Measurements from ENCODE around the gene CD8A. TPM values are rescaled to one million over a fixed set of nuclear protein-coding genes. Genes with fewer than 3 reads are reported as not detected.

The CD8A gene
- polyA plus RNA-seq, 1 of the 3 experiments (the other 2 are of a cell fraction) = 0.05 TPM

GRCh38 chr2:86770816-86771301 is 19.9 kb downstream of the CD8A start:
- Histone ChIP-seq H3K4me3 (ENCODE audit: low read depth in 2 of 2, low read length in 1 of 2) (no peak overlapping the region), H3K9me2 (no peaks in the 10 kb centered on the region), H3K79me2 (ENCODE audit: insufficient read depth) (no peaks in the 10 kb centered on the region), H3K36me3 (replicated peaks in 1 of 2; ENCODE audit: control insufficient read depth in 1 of 2, insufficient read depth in 2 of 2, low read length in 1 of 2) (peaks cover 13 to 49% of the 10 kb centered on the region in 2 experiments), H3K4me2 (no peak overlapping the region), H3K9me3 (no peaks in the 10 kb centered on the region), H3F3A (replicated peaks; ENCODE audit: insufficient read depth) (no peaks in the 10 kb centered on the region), H3K4me1 (ENCODE audit: control insufficient read depth in 1 of 2, insufficient read depth in 2 of 2, low read depth in 1 of 2, low read length in 1 of 2) (peaks cover 0 to 3% of the 10 kb centered on the region in 2 experiments; a peak in 1 of 4 replicates), H3K9ac (no peak overlapping the region), H2AFZ (ENCODE audit: low read depth) (no peak overlapping the region), H4K20me1 (ENCODE audit: insufficient read depth) (no peaks in the 10 kb centered on the region), H3K27ac (ENCODE audit: low read depth in 2 of 2, low read length in 1 of 2) (no peak overlapping the region), H3K27me3 (ENCODE audit: insufficient read depth) (no peaks in the 10 kb centered on the region)
- WGBS (ENCODE audit: low lambda C conversion rate) = 89% methylated on average over 6 of the region's 6 CpGs
- CTCF ChIA-PET = interaction anchor here (1.3 kb wide), 1 partner anchor 10 kb away, joined by 4 read pairs; no protein-coding TSS in a partner anchor
- POLR2A ChIA-PET = no interaction called here
- no peak for DNase-seq
- TF ChIP-seq EP300 (IDR thresholded peaks at IDR 0.05; ENCODE audit: borderline replicate concordance in 1 of 2, low read depth in 1 of 2, low read length in 1 of 2) (no peak), MAX (IDR thresholded peaks at IDR 0.05; ENCODE audit: low read depth) (no peak)

DNA sequence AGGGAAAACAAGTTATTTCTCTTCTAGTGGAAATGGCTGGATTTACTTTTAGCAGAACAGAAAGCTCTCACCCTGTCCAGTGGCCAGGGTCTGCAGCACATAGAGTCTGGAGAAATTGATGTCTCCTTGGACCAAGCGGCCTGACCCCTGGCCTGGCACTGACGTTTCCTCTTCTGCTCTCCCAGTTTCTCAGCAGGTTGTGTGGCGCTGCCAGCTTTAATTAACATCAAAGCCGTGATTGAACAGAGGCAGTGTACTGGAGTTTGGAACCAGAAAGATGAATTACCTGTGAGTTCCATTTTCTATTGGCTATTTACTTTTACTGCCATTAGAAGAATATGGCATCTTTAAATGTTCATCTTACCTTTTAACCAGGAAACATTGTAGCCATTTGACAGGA is 20.9 kb downstream of the CD8A start:
- no peaks in the 10 kb centered on the region for H3F3A ChIP-seq (replicated peaks; ENCODE audit: insufficient read depth)
- H2AFZ ChIP-seq (ENCODE audit: low read depth) = no peak overlapping the region
- no peak overlapping the region for H3K4me2 ChIP-seq
- DNase-seq = no peak
- H4K20me1 ChIP-seq (ENCODE audit: insufficient read depth) = no peaks in the 10 kb centered on the region
- no peak overlapping the region for H3K4me3 ChIP-seq (ENCODE audit: low read depth in 2 of 2, low read length in 1 of 2)
- H3K9me2 ChIP-seq = no peaks in the 10 kb centered on the region
- H3K79me2 ChIP-seq (ENCODE audit: insufficient read depth) = no peaks in the 10 kb centered on the region
- H3K36me3 ChIP-seq (replicated peaks in 1 of 2; ENCODE audit: control insufficient read depth in 1 of 2, insufficient read depth in 2 of 2, low read length in 1 of 2) = peaks cover 22 to 46% of the 10 kb centered on the region in 2 experiments
- no peaks in the 10 kb centered on the region for H3K27me3 ChIP-seq (ENCODE audit: insufficient read depth)
- no peaks in the 10 kb centered on the region for H3K9me3 ChIP-seq
- ChIA-PET CTCF (no interaction called here), POLR2A (no interaction called here)
- H3K9ac ChIP-seq = no peak overlapping the region
- WGBS (ENCODE audit: low lambda C conversion rate) = 94% methylated on average over 4 of the region's 4 CpGs
- H3K27ac ChIP-seq (ENCODE audit: low read depth in 2 of 2, low read length in 1 of 2) = no peak overlapping the region
- peaks cover 0 to 3% of the 10 kb centered on the region in 2 experiments; a peak in 1 of 4 replicates for H3K4me1 ChIP-seq (ENCODE audit: control insufficient read depth in 1 of 2, insufficient read depth in 2 of 2, low read depth in 1 of 2, low read length in 1 of 2)
- no peak for TF ChIP-seq RXRA (IDR thresholded peaks at IDR 0.05; ENCODE audit: borderline replicate concordance, low read depth)
- TF ChIP-seq RFX5 (IDR thresholded peaks at IDR 0.05; ENCODE audit: low read length) = no peak
- no peak for TF ChIP-seq EZH2phosphoT487 (IDR thresholded peaks at IDR 0.05; ENCODE audit: borderline replicate concordance, low read depth)
- no peak for TF ChIP-seq EP300 (IDR thresholded peaks at IDR 0.05; ENCODE audit: borderline replicate concordance in 1 of 2, low read depth in 1 of 2, low read length in 1 of 2)
- TF ChIP-seq RCOR1 (IDR thresholded peaks at IDR 0.05; ENCODE audit: low read length) = no peak
- no peak for TF ChIP-seq REST (IDR thresholded peaks at IDR 0.05; ENCODE audit: low read depth, low read length)
- no peak for TF ChIP-seq GABPA (IDR thresholded peaks at IDR 0.05; ENCODE audit: low read depth)
- no peak for TF ChIP-seq SIN3A (IDR thresholded peaks at IDR 0.05; ENCODE audit: borderline replicate concordance, low read depth, low read length)
- TF ChIP-seq, protein P1, sequence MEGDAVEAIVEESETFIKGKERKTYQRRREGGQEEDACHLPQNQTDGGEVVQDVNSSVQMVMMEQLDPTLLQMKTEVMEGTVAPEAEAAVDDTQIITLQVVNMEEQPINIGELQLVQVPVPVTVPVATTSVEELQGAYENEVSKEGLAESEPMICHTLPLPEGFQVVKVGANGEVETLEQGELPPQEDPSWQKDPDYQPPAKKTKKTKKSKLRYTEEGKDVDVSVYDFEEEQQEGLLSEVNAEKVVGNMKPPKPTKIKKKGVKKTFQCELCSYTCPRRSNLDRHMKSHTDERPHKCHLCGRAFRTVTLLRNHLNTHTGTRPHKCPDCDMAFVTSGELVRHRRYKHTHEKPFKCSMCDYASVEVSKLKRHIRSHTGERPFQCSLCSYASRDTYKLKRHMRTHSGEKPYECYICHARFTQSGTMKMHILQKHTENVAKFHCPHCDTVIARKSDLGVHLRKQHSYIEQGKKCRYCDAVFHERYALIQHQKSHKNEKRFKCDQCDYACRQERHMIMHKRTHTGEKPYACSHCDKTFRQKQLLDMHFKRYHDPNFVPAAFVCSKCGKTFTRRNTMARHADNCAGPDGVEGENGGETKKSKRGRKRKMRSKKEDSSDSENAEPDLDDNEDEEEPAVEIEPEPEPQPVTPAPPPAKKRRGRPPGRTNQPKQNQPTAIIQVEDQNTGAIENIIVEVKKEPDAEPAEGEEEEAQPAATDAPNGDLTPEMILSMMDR (IDR thresholded peaks at IDR 0.05) = no peak
- TF ChIP-seq POLR2AphosphoS5 (IDR thresholded peaks at IDR 0.05; ENCODE audit: low read depth, low read length) = no peak
- no peak for TF ChIP-seq TCF12 (IDR thresholded peaks at IDR 0.05)
- TF ChIP-seq CHD2 (IDR thresholded peaks at IDR 0.05; ENCODE audit: low read length, partially characterized antibody) = no peak
- TF ChIP-seq, protein P2, sequence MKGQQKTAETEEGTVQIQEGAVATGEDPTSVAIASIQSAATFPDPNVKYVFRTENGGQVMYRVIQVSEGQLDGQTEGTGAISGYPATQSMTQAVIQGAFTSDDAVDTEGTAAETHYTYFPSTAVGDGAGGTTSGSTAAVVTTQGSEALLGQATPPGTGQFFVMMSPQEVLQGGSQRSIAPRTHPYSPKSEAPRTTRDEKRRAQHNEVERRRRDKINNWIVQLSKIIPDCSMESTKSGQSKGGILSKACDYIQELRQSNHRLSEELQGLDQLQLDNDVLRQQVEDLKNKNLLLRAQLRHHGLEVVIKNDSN (IDR thresholded peaks at IDR 0.05; ENCODE audit: borderline replicate concordance, low read depth) = no peak
- no peak for TF ChIP-seq TAF1 (IDR thresholded peaks at IDR 0.05; ENCODE audit: borderline replicate concordance, low read depth, low read length)
- no peak for TF ChIP-seq ELF1 (IDR thresholded peaks at IDR 0.05)
- TF ChIP-seq, protein P3, sequence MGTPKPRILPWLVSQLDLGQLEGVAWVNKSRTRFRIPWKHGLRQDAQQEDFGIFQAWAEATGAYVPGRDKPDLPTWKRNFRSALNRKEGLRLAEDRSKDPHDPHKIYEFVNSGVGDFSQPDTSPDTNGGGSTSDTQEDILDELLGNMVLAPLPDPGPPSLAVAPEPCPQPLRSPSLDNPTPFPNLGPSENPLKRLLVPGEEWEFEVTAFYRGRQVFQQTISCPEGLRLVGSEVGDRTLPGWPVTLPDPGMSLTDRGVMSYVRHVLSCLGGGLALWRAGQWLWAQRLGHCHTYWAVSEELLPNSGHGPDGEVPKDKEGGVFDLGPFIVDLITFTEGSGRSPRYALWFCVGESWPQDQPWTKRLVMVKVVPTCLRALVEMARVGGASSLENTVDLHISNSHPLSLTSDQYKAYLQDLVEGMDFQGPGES (IDR thresholded peaks at IDR 0.05; ENCODE audit: low read depth, low read length) = no peak
- TF ChIP-seq JUND (IDR thresholded peaks at IDR 0.05) = no peak
